HAP-1 (cell line): ENCODE results near the gene CELF2.

Experiments used
- DNase-seq, 2 experiments: peaks; one replicate each; pipeline ENCODE4 v3.0.0-alpha.2; 2016 to 2020; ENCODE audit warnings: low spot score in 2 of 2
- H3K27me3 ChIP-seq: fragments of 250-450 bp; sonication (Bioruptor Pico); 2 replicates; pipeline ENCODE4 v1.5.1; 2020; ENCODE audit warnings: low read depth, mild to moderate bottlenecking, moderate library complexity
- H3K36me3 ChIP-seq: fragments of 250-450 bp; sonication (Bioruptor Pico); replicated peaks from 2 replicates; pipeline ENCODE4 v1.5.1; 2020; ENCODE audit warnings: mild to moderate bottlenecking
- H3K4me1 ChIP-seq: fragments of 250-450 bp; sonication (Bioruptor Pico); 2 replicates; pipeline ENCODE4 v1.5.1; 2020; ENCODE audit warnings: mild to moderate bottlenecking
- H3K4me3 ChIP-seq: fragments of 250-450 bp; sonication (Bioruptor Pico); 2 replicates; pipeline ENCODE4 v1.5.1; 2020; ENCODE audit warnings: mild to moderate bottlenecking, moderate library complexity
- H3K9me3 ChIP-seq: fragments of 250-450 bp; sonication (Bioruptor Pico); 2 replicates; pipeline ENCODE4 v1.5.1; 2020; ENCODE audit warnings: mild to moderate bottlenecking, moderate library complexity
- in situ Hi-C: fragments of 300-500 bp; cut with MboI; formaldehyde crosslinking; loops from 3 replicates; pipeline ENCODE4 v1.14.3; 2020; ENCODE audit warnings: low sequenced_read_pairs, inconsistent platforms, mixed read lengths

CELF2 gene

DNA sequence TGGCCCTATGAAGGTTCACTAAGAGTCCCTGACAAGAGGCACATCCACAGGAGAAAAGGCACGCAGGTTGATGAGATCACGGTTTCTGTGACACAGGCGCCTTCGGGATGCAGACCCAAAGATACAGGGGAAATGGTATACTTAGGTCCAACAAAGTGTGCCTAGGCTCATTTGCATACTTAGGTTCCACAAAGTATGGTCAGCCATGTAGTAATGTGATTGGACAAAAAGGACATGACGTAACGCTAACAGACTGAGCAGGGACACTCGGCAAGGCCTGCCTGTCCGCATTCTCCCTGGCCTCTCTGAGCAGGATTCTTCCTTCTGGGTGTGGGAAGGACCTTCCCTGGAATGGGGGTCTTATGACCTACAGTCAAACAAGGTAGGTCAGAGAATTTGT is 190.6 kb downstream of the CELF2 start:
- Histone ChIP-seq H3K27me3 (no peaks in the 10 kb centered on the region), H3K36me3 (no peaks in the 10 kb centered on the region), H3K4me1 (peaks cover 9% of the 10 kb centered on the region), H3K9me3 (no peaks in the 10 kb centered on the region), H3K4me3 (no peak overlapping the region)
- no peak for DNase-seq
- in situ Hi-C loops = no loop called here

- Histone ChIP-seq H3K4me1 (peaks cover 9% of the 10 kb centered on the region), H3K36me3 (no peaks in the 10 kb centered on the region), H3K9me3 (no peaks in the 10 kb centered on the region), H3K4me3 (no peak overlapping the region), H3K27me3 (no peaks in the 10 kb centered on the region)
- in situ Hi-C loops = no loop called here
- DNase-seq = no peak
These were observed 191.5 kb downstream of the CELF2 start for GRCh38 chr10:11208908-11209829.

GRCh38 chr10:11209830-11210181 is 192.1 kb downstream of the CELF2 start:
- no peak overlapping the region for H3K4me3 ChIP-seq
- in situ Hi-C loops = no loop called here
- H3K4me1 ChIP-seq = peaks cover 9% of the 10 kb centered on the region
- no peaks in the 10 kb centered on the region for H3K27me3 ChIP-seq
- DNase-seq = no peak
- no peaks in the 10 kb centered on the region for H3K9me3 ChIP-seq
- H3K36me3 ChIP-seq = no peaks in the 10 kb centered on the region

DNA sequence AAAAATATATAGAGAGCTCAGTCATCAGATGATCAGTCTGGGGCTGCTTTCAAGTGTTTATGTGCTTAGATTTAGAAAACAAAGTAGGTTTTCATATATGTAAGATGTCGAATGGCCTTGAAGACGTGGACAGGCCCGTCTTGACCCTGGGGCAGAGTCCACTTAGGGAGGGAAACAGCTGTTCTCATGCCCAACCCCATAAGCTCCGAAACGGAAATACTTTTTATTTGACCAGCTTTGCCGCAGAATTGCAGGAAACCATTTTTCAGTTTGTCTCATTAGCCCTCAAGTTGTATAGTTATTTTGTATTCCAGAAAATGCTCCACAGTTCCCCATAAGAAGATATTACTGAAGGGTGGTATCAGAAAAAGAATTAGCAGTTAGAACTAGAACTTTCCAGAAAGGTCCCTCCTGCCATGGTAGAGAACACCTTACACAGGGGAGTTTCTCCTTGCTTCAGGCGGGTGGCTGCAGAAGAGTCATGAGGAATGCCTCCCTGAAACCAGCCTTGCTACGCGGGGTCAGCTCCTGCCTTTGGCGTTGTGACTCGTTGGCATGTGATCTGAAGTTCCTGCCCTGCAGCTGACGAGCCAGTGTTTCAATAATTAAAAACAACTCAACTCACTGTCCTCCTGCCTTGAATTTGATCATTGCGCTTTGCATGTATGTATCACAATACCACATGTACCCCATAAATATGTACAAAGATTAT is 192.7 kb downstream of the CELF2 start:
- Histone ChIP-seq H3K4me1 (peaks cover 9% of the 10 kb centered on the region), H3K27me3 (no peaks in the 10 kb centered on the region), H3K4me3 (no peak overlapping the region), H3K9me3 (no peaks in the 10 kb centered on the region), H3K36me3 (no peaks in the 10 kb centered on the region)
- no peak for DNase-seq
- in situ Hi-C loops = no loop called here

GRCh38 chr10:11212288-11213085 is 194.8 kb downstream of the CELF2 start:
- DNase-seq = no peak
- H3K4me3 ChIP-seq = no peak overlapping the region
- no peaks in the 10 kb centered on the region for H3K36me3 ChIP-seq
- in situ Hi-C loops = no loop called here
- H3K4me1 ChIP-seq = no peaks in the 10 kb centered on the region
- H3K27me3 ChIP-seq = no peaks in the 10 kb centered on the region
- H3K9me3 ChIP-seq = no peaks in the 10 kb centered on the region

DNA sequence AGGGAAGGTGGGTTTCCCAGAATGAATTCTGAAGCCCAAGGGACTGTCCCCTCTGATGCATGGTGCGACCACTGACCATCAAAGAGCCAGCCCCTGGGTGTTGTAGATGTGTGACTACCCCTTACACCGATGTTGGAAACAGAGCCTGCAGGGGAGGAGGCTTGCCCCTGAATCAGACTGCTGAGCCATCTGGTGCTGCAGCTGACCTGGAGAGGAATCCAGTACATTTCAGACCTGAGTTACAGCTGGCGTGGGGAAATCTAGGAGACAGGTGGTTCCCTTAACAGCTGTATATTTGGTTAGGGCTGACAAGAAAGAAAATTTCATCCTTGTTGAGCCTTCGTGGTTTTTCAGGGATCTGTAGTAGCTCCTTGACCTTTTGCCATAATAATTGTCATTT is 195.5 kb downstream of the CELF2 start:
- Histone ChIP-seq H3K36me3 (no peaks in the 10 kb centered on the region), H3K9me3 (no peaks in the 10 kb centered on the region), H3K27me3 (no peaks in the 10 kb centered on the region), H3K4me1 (no peaks in the 10 kb centered on the region), H3K4me3 (no peak overlapping the region)
- no peak for DNase-seq
- in situ Hi-C loops = no loop called here

DNA sequence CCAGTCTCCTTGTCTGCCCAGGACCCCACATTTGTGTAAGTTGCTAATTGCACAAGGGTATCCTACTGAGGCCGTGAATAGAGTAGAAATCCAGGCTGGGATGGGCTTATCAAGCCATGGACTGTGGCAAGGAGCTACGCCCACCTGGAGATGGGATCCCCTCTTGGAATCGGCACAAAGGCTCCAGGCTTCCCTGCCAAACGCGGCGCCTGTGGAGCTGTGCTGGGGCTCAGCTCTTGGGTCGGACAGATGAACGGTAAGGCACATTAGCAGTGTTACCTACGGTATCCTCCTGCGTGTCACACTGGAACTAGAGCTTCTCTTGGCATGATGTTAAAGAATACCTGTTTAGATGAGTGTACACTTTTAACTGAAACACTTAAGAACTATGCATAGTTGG is 196.7 kb downstream of the CELF2 start:
- H3K4me1 ChIP-seq = no peaks in the 10 kb centered on the region
- no peaks in the 10 kb centered on the region for H3K27me3 ChIP-seq
- no peak overlapping the region for H3K4me3 ChIP-seq
- in situ Hi-C loops = no loop called here
- H3K9me3 ChIP-seq = no peaks in the 10 kb centered on the region
- no peak for DNase-seq
- H3K36me3 ChIP-seq = no peaks in the 10 kb centered on the region

DNA sequence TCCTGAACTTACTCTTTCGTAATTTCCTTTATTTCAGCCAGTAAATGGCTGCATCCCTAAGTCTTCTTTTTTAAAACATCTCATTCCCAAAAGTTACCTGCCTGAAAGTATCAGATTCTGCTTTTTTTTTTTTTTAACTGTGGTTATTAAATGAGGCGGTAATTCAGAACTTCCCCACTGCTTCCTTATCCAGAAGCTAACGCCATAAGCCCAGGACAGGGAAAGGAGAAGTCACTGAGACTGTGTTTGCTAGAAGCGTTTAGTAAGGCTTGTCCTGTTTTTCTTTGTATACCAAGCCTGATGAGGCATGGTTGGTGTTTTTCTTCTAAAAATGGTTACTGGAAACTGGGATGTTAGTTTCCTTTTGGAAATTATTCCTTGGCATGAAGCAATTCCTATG is 197.8 kb downstream of the CELF2 start:
- no peak for DNase-seq
- no peaks in the 10 kb centered on the region for H3K9me3 ChIP-seq
- in situ Hi-C loops = no loop called here
- no peaks in the 10 kb centered on the region for H3K36me3 ChIP-seq
- no peak overlapping the region for H3K4me3 ChIP-seq
- H3K27me3 ChIP-seq = no peaks in the 10 kb centered on the region
- no peaks in the 10 kb centered on the region for H3K4me1 ChIP-seq

DNA sequence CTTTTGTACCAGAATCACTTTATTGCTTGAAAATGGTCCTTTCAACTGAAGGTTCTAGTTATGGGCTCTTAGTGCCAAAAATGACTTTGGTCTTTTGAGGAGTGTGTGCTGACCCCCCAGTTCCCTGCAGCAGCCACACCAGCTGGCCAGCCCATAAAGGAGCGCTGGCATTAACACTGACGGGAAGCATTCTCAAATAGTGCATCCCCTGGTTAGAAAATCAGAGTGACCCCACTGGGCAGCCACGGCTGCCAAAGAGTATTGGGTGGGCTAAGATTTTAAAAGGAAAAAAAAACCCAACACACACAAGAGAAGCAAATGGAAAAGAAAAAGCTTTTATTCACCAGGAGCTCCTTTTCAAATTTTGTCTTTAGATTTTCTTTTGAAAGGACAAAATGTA is 199.8 kb downstream of the CELF2 start:
- Histone ChIP-seq H3K4me3 (no peak overlapping the region), H3K9me3 (no peaks in the 10 kb centered on the region), H3K36me3 (no peaks in the 10 kb centered on the region), H3K27me3 (no peaks in the 10 kb centered on the region), H3K4me1 (no peaks in the 10 kb centered on the region)
- DNase-seq = no peak
- in situ Hi-C loops = no loop called here

- Histone ChIP-seq H3K9me3 (no peaks in the 10 kb centered on the region), H3K4me3 (no peak overlapping the region), H3K4me1 (no peaks in the 10 kb centered on the region), H3K27me3 (no peaks in the 10 kb centered on the region), H3K36me3 (no peaks in the 10 kb centered on the region)
- DNase-seq = no peak
- in situ Hi-C loops = no loop called here
These were observed 200.7 kb downstream of the CELF2 start for GRCh38 chr10:11218395-11218794.

- Histone ChIP-seq H3K9me3 (no peaks in the 10 kb centered on the region), H3K36me3 (no peaks in the 10 kb centered on the region), H3K4me3 (no peak overlapping the region), H3K4me1 (no peaks in the 10 kb centered on the region), H3K27me3 (no peaks in the 10 kb centered on the region)
- DNase-seq = no peak
- in situ Hi-C loops = no loop called here
These were observed 201.8 kb downstream of the CELF2 start for GRCh38 chr10:11219431-11219830.

DNA sequence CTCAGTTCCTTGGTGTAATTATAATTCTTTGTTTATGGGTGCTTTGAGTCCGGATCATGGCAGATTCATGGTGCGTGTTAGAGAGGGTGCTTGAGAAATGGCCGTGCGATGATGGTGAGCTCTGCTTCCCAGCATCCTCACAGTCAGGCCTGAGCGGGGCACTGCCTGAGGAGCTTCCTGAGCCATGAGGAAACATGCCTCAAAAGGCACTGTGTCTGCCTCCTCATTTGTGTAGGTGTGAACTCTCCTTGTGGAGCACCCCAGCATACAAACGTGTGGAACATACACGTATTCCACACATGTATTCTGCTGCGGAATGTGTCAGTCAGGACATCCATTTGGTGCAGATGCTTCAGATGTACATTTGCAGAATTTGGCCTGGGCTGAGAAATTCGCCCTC is 205.4 kb downstream of the CELF2 start:
- in situ Hi-C loops = no loop called here
- H3K36me3 ChIP-seq = no peaks in the 10 kb centered on the region
- no peaks in the 10 kb centered on the region for H3K4me1 ChIP-seq
- no peaks in the 10 kb centered on the region for H3K9me3 ChIP-seq
- no peaks in the 10 kb centered on the region for H3K27me3 ChIP-seq
- no peak overlapping the region for H3K4me3 ChIP-seq
- DNase-seq = no peak

GRCh38 chr10:11223507-11224140 is 206.0 kb downstream of the CELF2 start:
- no peak overlapping the region for H3K4me3 ChIP-seq
- no peaks in the 10 kb centered on the region for H3K27me3 ChIP-seq
- in situ Hi-C loops = no loop called here
- no peaks in the 10 kb centered on the region for H3K36me3 ChIP-seq
- no peaks in the 10 kb centered on the region for H3K4me1 ChIP-seq
- DNase-seq = no peak
- H3K9me3 ChIP-seq = no peaks in the 10 kb centered on the region
